ENCODE data around the gene NANP.
"Not testable (repeated sequence)": the region's sequence is repeated elsewhere in the genome, so short reads cannot be mapped to it uniquely, and the experiment has no call there.

Gene NANP

DNA sequence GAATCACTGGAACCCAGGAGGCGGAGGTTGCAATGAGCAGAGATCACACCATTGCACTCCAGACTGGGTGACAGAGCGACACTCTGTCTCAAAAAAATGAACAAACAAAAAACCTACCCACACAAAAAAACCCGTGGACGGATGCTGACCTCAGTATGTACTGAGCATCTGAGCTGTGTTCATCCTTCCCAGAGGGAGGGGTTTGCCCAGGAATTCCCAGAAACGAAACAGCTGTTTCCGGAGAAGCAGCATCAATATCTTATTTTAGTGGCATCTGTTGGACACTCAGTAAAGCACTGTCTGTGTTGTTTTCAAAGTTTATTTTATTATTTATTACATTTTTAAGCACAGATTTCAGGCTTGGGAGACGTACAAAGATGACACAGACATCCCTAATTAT lies 18.7 kb downstream of the NANP start:
- DNase-seq: no peak

DNA sequence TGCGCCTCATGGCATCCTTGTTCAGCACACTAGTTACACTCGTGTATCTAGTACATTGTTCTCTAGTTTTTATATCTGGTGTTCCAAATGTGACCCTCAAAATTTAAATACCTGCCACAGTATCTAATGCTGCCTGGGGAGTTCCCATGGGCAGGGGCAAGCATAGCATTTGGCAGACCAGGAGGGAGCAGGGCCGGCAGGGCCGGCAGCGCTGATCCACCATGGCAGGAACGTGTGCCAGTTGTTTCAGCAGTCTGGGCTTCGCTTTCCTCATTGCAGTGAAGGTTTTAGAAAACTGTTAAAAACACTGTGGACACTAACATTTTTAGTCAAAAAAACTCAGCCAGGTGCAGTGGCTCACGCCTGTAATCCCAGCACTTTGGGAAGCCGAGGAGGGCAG lies 19.2 kb downstream of the NANP start:
- no peak for DNase-seq

DNA sequence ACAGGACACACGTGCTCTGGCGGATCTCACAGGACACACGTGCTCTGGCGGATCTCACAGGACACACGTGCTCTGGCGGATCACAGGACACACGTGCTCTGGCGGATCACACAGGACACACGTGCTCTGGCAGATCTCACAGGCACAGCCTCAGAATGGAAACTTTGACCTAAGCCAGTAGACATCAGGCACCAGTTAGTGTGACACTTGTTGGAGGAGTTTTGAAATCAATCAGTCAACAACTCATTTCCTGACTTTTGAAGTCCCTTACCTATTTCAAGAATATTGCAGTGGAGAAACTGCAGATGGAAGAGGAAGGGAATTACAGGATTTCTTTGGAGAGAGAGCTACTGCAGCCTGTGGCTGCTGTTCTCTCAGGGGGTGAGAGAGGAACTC lies 20.9 kb downstream of the NANP start:
- DNase-seq: not testable (repeated sequence)

DNA sequence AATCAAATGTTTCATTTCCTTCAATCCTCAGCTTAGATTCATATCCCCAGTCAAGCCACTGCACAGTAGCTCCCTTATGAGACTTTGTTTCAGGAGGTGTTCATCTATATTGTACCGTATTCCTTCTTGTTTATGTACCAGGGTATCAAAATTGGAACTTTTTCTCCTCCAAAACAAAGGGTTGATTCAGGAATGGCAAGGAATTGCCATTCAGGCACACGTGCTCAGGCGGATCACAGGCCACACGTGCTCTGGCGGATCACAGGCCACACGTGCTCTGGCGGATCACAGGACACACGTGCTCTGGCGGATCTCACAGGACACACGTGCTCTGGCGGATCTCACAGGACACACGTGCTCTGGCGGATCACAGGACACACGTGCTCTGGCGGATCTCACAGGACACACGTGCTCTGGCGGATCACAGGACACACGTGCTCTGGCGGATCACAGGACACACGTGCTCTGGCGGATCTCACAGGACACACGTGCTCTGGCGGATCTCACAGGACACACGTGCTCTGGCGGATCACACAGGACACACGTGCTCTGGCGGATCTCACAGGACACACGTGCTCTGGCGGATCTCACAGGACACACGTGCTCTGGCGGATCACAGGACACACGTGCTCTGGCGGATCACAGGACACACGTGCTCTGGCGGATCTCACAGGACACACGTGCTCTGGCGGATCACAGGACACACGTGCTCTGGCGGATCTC lies 21.5 kb downstream of the NANP start:
- DNase-seq: not testable (repeated sequence)

DNA sequence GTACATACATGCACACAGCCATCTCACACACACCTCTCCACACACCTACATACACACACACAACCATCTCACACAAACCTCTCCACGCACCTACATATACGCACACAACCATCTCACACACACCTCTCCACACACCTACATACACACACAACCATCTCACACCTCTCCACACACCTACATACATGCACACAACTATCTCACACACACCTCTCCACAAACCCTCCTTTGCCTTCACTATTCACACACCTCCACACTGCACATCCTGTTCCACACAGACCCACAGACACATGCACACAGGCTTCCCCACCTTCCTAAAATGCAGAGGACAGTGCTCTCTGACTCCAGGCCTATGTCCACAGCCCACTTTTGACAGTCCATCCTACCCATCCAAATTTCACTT lies 22.2 kb downstream of the NANP start:
- DNase-seq: no peak

DNA sequence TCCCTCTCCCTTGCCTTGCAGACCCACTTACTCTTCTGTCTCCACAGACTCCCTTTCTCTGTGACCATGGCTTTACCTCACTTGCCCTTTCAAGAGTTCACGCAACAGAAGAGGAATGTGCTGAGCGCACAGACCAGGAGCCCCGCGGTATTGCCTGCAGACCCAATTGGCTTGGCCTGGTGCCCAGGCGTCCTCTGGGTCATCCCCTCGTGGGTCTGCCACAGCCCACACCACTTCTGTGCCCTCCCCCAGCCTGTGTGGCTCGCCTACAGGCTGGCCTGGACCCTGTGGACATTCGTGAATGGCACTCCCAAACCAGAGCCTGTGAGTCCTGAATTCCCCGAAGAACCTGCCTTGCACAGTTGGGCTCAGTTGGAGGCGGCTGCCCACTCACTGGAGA lies 23.2 kb downstream of the NANP start:
- no peak for DNase-seq

DNA sequence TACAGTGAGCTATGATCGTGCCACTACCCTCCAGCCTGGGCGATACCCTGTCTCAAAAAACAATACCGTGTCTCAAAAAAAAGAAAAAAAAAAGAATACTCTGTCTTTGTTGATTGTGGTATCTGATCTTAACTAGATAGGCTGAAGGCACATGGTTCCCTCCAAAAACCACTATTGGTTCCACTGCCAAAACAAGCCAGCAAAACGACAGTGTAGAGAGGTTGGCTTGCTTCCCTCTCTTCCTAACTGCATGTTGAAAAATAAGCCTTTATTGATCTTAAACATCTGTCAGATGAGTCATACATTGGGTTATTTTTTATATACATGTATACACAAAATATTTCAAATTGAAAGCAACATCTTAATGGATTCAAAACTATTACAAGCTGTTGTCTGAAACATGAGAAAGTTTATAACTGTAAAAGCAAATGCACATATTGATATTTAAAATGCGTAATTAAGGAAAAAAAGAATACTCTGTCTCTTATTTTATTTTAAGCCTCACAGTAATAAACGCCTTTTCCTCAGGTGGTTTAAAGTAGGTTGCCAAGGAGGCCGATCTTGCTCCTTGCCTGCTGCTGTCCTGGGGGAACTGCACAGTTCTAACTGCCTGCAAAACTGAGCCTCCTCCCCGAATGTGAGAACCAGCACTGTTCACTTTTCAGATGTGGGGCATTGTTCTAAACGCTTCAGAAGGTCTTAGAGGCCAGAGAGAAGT lies 31.5 kb downstream of the NANP start:
- DNase-seq: no peak

DNA sequence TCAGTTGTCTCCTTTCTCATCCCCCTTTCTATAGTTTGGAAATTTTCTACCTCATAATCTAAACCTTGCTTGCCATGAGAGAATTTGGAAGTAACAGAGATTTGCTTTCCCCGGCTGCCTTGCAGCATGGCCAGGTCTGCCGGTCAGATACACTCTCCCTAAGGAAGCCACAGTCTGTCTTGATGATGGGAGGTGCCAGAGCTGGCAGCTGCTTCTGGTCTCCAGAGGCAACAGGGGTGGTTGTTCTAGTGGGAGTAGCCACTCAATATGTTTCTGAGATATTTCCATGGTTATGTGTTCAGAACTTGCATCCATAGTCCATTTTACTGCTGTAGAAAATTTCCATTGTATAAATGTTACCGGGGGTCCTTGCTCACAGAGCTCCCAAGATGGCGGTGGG lies 33.0 kb downstream of the NANP start:
- not testable (repeated sequence) for DNase-seq

DNA sequence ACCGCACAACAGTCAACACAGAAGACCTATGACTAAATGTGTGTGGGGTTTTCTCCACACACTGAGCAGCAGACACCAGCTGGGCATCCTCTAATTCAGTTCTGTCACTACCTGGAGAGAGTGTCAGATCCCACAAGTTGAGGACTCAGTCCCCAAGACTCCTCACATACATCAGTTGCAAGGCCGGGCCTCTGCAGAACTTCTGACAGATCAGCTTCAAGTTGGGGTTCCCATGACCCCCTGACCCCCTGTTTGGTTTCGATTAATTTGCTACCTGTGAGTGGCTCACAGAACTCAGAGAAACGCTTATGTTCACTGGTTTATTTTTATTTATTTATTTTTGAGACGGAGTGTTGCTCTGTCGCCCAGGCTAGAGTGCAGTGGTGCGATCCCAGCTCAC lies 35.3 kb downstream of the NANP start:
- DNase-seq: no peak

DNA sequence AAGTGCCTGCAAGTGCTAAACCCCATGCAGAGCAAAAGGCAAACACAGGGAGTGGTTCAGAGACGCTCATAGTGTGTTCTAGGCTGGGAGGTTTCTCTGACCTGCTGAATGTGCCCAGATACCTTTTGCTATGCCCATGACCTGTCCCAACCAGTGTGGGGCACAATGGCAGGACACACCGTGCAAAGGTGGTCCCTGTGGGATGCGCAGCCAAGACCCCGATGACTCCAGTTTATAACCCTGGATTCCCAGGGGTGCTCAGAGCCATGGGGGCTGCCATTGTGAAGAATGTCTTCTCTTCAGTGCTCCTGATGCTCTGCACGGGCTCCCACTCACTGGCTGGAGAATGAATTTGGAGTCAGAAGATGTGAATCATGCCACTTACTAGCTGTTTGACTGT lies 36.3 kb downstream of the NANP start:
- no peak for DNase-seq

DNA sequence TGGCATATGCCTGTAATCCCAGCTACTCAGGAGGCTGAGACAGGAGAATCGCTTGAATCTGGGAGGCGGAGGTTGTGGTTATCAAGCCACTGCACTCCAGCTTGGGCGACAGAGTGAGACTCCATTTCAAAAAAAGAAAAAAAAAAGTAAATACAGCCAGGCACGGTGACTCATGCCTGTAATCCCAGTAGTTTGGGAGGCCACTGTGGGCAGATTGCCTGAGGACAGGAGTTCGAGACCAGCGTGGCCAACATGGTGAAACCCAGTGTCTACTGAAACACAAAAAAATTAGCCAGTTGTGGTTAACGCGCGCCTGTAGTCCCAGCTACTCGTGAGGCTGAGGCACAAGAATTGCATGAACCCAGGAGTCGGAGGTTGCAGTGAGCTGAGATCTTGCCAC lies 36.9 kb downstream of the NANP start:
- no peak for DNase-seq

DNA sequence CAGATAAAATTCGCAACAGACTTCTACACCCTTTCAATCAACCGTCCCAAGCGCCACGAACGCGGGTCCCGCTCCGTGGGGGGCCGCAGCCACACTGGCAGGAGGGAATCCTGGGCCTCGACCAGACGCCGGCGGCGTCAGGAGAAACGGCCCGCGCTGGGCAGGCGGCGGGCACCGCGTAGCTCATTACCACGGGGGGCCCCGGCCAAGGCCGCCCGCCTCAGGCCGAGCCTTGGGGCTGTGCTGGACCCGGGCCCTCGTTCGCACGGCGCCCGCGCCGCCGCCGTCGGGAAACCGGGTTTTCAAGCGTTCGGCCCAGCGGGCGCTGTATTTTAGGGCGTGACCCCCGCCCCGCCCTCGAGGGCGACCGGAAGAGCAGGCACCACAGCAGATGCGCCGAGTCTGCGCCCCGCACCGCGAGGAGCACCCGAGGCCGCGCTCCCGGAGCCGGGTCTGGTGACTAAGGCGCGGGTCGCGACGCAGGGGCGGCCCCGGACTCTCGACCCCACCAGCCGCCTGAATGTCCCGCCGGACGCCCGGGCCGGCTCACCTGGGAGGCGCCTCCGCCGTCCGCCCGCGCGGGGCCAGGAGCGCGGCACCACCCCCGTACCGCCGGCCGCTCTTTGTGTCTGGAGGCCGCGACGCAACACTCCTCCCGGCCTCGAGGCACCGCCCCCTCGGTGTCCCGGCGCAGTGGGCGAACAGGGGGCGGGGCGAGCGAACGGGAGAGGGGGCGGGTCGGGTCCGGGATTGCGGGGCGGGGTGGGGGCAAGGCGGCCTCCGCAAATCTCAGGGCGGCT lies 38.7 kb downstream of the NANP start, which contains the start of gene NINL:
Gene NINL (minus strand): TSS at position 627 of the 800 bp plus-strand sequence. CDS start 58,944 bp downstream, outside the sequence.
- peak in 1 of 2 experiments; percentile 12 for DNase-seq

DNA sequence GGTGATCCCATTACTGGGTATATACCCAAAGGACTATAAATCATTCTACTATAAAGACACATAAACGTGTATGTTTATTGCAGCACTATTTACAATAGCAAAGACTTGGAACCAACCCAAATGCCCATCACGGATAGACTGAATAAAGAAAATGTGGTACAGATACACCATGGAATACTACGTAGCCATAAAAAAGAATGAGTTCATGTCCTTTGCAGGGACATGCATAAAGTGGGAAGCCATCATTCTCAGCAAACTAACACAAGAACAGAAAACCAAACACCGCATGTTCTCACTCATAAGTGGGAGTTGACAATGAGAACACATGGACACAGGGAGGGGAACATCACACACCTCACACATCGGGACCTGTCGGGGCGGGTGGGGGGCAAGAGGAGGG lies 40.2 kb downstream of the NANP start:
- DNase-seq: not testable (repeated sequence)

DNA sequence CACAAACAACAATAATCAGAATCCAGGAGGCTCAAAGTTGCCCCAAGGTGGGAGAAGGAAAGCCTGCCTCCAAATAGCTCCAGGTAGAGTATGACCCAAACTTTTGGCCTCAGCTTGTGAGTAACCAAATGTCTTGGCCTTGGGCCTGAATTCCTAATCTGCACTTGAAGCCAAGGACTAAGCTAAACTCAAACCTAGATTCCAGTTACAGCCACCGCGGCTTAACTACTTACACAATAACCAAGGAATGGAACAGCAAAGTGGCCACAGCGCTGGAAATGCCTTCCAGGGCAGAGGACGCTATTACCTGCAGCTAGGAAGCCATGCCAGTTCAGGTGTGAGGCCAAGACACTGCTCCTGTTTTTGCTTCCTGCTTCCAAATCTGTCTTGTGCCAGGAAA lies 43.1 kb downstream of the NANP start:
- DNase-seq: no peak

DNA sequence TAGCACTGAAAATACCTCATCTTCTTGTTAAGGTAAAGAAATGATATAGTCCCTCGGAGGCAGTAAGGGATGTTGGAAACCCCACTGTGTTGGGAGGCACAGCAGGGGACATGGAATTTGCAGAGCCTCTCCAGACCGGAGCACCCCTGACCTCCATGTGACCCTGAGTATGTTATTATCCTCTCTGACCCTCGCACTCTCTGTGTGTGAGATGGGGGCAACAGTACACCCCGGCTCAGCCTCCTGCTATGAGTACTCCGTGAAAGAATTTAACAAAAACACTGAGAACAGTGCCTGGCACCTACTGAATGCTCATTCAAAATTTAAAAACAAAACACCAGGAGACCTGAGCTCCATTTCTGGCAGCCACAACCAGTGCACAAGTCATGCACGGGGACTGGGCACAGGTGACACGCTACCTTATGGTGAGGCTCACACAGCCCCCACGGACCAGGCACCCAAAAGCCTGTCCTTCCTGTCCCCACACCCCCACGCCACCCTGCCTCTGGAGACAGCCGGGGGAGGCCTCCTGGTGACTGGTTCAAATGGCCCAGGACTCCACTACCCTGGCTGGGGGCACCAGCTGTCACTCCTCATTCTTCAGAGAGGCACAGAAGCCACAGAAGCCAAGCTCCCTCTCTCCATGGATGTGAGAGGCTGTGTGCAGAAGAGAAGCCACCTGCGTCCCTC lies 44.6 kb downstream of the NANP start:
- peak; percentile 41 to 45 for DNase-seq

DNA sequence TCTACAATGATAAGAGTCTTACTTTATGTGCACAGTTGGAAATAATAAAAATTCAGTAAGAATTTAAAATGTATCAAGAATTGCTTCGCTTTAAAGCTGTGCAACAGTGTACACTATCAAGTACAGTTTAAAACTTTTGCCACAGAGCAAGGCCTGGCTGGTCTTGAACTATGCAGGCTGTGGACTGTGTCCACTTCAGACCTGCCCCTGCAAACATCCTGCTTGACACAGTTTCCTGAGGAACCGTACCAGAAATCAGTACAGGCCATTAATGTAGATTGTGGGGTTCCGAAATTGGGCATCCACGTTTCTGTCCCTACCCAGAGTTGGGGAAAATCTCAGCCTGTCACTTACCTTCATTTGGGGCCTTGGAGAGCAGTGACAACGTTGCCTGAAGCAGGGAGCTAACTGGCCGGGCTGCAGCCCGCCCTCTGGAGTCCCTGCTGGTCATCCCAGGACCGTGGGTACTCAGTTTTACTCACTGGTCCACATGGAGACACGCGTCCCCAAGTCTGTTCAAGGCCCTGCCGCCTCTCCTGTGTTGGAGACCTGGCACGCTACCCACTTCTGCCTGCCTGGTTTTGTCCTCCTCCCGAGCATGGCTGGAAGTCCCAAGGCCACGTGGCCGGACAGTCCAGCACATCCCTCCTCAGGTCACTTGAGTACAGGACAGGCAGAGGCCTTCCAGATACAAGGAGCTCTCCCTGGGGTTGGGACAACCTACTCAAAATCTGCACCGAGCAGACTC lies 46.9 kb downstream of the NANP start:
- DNase-seq: no peak

DNA sequence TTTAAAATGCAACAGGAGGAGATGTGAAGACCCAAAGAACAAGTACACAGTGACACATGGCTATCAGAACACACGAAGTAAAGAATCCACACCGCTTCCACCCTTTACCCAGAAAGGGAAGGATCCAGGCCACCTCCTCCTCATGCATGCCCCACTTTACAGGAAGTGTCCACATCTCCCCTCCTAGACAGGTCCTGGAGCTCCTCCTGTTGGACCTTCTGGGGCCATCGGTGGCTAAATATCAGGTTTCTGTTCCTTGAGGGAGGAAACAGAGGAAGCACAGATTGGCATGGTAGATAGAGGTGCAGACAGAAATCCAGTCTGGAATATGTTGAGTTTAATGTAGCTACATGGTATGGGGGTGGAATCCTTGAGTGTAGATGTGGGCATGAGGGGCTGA lies 49.4 kb downstream of the NANP start:
- no peak for DNase-seq

DNA sequence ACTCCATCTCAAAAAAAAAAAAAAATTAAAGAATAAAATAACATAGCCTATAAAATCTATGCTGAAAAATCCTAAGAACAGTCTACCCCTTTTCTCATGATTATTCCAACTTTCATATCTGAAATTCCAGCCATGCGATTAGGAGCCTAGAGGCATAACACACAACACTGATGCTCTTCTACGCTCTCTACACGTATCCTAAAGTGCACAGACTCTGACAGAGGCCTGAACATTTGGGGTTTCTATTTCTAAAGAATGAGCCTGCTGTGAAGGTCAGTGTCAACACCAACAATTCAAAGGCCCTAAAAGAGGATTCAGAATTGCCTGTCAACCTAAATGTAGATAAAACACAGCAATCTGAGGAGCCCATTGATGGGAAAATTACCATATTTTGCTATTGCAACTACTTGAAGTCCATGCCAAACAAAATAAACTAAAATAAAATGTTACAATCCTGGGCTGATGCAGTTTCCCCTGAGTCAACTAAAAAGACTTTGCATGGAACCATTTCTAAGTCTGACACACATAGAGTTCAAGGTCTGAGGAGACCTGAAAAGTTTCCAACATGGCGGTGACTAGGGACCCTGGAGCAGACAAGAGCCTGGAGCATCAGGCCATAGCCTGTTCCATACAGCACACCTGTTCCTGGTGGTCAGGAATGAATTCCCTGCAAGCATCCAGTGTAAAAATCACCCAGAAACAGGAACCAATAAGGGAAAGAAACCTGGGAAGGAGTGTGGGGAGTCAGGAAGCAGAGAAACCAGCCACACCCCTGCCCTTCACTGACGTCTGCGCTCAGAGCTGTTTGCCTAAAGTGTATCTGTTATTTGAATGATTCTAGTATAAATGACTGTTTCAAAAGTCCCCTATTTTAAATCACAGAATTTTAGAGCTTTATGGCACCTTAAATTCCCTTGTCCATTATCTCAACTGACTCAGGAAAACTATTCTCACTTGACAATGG lies 50.2 kb downstream of the NANP start:
- DNase-seq: no peak

DNA sequence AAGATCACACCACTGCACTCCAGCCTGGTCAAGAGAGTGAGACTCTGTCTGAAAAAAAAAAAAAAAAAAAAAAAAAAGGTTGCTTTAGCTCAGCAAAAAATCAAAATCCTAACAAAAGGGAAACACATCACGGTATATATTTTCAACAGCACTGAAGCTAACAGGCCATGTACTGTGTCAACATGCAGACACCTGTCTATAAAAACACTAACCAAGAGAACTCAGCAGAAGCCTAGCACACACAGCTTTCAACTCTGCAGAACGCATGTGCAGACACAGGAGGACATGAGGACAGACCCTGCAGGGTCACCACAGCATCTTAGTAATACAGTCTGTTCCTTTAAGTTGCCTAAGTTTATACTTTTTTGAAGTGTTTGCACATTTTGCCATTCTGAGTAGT lies 52.0 kb downstream of the NANP start:
- DNase-seq: no peak

DNA sequence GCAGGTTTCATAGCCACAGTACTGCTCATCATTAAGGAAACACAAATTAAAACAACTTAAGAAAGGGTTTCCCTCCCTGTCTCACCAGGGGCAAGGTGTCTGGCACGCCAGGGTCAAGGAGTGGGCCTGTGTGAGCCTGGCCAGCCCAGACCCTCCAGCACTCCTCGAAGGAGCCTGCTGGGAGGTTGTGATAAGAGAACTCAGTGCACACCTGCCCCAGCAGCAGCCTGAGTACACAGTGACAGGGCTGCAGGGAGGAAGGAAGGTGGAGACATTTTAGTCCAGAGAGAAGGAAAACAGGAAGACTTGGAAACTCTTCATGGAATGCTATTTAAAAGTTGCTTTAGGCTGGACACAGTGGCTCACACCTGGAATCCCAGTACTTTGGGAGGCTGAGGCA lies 52.6 kb downstream of the NANP start:
- DNase-seq: no peak

DNA sequence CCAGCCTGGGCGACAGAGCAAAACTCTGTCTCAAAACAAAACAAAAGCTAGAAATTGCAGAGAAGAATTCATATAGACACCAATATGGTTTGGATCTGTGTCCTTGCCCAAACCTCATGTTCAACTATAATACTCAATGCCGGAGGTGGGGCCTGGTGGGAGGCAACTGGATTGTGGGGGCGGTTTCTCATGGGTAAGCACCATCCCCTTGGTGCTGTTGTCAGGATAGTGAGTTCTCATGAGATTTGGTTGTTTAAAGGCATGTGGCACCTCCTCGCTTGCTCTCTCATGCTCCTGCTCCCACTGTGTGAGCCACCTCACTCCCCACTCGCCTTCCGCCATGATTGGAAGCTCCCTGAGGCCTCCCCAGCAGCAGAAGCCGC lies 53.7 kb downstream of the NANP start:
- no peak for DNase-seq
